Measurements from ENCODE around the gene SLC35A2.

Gene SLC35A2

DNA sequence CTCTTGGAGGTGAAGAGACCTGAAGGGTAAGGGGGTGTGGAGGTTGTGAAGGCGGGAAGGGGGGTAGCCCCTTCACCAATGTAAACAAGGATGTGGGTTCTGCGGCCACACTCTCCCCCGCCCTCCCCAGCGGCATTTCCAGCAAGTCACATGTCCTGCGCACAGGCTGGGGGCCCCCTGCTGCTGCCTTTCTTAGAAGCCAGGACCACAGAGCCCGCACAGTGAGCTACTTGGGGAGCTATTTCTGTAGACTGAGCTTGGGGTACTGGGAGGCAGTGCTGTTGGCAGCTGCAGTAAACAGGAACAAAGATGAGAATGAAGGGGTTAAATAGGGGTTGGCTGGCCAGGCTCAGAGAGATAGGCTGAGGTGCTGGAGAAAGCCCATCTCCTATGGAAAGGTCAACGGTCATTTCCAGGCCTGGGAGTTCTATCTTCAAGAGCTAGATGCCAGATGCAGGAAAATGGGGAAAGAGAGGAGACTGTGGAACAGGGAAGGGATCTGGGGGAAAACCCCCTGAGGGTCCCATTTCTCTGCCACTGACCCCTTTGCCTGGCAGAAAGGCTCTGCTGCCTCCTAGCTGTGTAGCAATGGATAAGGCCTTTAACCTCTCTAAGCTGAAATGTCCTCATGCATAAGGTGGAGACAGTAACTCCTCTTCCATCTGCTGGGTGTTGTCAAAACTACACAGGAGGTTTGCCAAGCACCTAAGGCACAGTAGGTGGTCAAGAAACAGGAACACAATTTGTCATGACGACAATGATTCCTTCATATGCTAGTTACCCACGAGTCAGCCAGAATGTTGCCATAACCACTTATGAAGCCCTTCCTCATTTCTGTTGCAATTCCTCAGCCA is 25.8 kb upstream of the SLC35A2 start:
- peaks cover 94% of the 10 kb centered on the region for H3K4me1 Mint-ChIP-seq
- DNase-seq (peak; percentile 89 to 95), ATAC-seq (peak; percentile 84)
- H3K27ac Mint-ChIP-seq, result peak overlapping the region; percentile 95 to 99
- peak overlapping the region; percentile 82 to 89 for H3K4me3 Mint-ChIP-seq
- no peaks in the 10 kb centered on the region for H3K27me3 Mint-ChIP-seq
- no peaks in the 10 kb centered on the region for H3K9me3 Mint-ChIP-seq

DNA sequence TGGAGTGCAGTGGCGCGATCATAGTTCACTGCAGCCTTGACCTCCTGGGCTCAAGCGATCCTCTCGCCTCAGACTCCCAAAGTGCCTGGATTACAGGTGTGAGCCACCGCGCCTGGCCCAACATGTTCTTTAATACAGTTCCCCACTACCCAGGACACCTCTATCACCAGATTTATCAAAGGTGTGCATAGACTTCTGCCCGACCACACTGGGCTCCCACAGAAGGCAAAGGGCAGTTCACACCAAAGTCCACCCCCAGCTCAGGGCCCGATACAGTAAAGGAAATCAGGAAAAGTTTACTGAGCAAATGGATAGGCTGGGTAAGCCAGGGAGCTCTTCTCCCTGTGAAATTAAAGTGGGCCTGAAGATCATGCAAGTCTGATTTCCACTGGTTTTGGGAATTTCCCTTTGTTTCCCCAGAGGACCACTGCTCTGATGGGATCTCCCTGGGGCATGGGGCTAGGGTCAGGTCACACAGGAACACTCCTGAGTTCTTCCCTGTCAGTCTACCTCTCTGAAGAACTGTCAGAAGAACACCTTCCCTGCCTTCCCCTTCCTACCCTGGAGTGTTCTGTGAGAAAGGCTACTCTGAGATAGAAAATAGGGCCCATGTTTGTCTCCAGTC is 25.1 kb upstream of the SLC35A2 start:
- H3K4me1 Mint-ChIP-seq, result peaks cover 86% of the 10 kb centered on the region
- DNase-seq, result no peak
- H3K27me3 Mint-ChIP-seq, result no peaks in the 10 kb centered on the region
- peak overlapping the region; percentile 82 to 89 for H3K4me3 Mint-ChIP-seq
- no peaks in the 10 kb centered on the region for H3K9me3 Mint-ChIP-seq
- peak overlapping the region; percentile 89 to 99 for H3K27ac Mint-ChIP-seq
- ATAC-seq, result no peak

DNA sequence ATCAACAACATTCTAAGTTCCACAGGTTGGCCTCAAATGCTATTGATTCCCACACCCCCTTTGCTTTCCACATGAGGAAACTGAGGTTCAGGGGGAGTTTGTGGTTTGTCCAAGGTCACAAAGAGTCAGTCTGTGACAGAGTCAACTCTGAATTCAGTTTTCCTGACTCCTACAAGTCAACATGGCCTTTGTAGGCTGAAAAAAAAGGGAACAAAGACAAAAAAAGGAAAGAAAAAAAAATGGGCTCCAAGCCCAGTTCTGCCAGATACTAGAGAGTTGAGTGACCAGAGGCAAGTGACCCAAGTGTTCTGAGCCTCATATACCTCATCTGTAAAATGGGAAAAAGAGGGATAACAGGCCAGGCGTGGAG is 23.8 kb upstream of the SLC35A2 start:
- no peaks in the 10 kb centered on the region for H3K9me3 Mint-ChIP-seq
- ATAC-seq, result no peak
- peaks cover 75% of the 10 kb centered on the region for H3K4me1 Mint-ChIP-seq
- H3K27ac Mint-ChIP-seq, result peak overlapping the region; percentile 95 to 99
- DNase-seq, result no peak
- no peaks in the 10 kb centered on the region for H3K27me3 Mint-ChIP-seq
- H3K4me3 Mint-ChIP-seq, result peak overlapping the region; percentile 70 to 75

DNA sequence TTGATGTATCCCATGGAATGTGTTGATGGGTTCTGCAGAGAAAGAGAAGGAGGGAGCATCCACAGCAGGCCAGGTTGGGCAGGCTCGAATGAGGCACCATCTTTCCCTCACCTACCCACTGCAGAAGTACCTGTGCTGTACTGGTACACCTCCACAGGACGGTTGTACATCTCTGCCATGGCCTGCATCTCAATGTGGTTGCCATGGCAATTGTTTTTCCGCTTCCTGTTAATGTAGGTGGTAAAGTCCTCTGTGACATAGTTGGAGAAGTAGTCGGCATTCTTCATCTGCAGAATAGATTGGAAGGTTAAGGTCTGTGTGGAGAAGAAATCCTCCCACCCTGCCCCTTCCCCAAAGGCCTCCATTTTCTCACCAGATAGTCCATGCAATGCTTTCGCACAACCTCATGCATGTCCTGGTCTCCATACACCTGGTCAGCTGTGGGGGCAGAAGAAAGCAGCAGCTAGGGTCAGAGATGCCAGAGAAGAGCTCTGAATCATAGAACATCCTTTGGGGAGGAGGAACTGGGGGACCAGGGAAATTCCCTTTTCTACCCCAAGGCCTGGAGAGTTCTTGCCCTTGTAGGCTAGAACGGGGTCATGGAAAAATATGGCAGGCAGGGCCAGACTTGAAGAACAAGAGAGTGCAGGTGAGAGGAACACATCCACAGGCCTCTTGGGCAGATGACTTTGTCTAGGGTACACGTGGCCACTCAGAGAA is 23.3 kb upstream of the SLC35A2 start:
- Mint-ChIP-seq H3K27me3 (no peaks in the 10 kb centered on the region), H3K27ac (peak overlapping the region; percentile 95 to 99), H3K9me3 (no peaks in the 10 kb centered on the region), H3K4me1 (peaks cover 70% of the 10 kb centered on the region), H3K4me3 (peak overlapping the region; percentile 70 to 75)
- peak in 1 of 2 donors; percentile 36 for DNase-seq
- no peak for ATAC-seq

DNA sequence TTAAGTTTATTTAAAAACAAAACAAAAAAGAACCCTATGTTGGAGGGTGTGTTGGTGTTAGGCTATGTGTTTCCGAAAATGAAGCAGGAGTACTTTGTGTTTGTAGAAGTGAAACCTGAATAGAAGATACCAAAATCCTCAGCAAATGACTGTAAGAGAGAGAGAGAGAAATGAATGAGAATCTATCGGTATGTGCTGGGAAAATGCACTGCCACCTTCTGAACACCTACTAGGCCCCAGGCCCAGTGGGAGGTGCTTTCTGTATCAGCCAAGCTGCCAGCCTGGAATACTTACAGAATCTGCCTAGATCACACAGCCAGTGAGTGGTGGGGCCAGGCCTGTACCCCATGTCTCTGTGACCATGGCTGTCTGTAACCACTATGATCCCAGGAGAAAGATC is 22.3 kb upstream of the SLC35A2 start:
- no peak for DNase-seq
- H3K4me3 Mint-ChIP-seq, result peak overlapping the region; percentile 44 to 75
- H3K27me3 Mint-ChIP-seq, result no peaks in the 10 kb centered on the region
- H3K4me1 Mint-ChIP-seq, result peaks cover 60% of the 10 kb centered on the region
- peak overlapping the region; percentile 72 to 74 for H3K27ac Mint-ChIP-seq
- ATAC-seq, result no peak
- H3K9me3 Mint-ChIP-seq, result no peaks in the 10 kb centered on the region

DNA sequence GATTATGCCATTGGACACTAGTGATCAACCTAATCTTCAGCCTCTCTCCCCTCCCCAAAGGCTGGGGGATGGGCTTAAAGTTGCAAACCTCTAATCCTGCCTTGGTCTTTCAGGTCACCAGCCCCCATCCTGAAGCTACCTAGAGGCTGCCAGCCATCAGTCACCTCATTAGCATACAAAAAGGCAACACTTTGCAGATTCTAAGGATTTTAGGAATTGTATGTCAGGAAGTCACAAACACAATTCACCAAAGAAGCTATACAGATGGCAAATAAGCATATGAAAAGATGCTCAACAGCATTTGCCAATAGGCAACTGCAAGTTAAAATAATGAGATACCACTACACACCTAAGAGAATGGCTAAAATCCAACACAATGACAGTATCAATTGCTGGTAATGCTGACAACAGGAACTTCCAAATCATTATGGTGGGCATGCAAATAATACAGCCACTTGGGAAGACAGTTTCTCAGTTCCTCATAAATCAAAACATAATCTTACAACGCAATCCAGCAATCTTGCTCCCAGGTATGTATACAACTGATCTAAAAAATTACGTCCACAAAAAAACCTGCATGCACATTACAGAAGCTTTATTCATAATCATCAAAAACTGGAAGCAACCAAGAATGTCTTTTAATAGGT is 16.4 kb upstream of the SLC35A2 start:
- H3K27ac Mint-ChIP-seq, result no peak overlapping the region
- peaks cover 41% of the 10 kb centered on the region for H3K4me1 Mint-ChIP-seq
- DNase-seq, result no peak
- no peaks in the 10 kb centered on the region for H3K27me3 Mint-ChIP-seq
- ATAC-seq, result no peak
- H3K9me3 Mint-ChIP-seq, result no peaks in the 10 kb centered on the region
- no peak overlapping the region for H3K4me3 Mint-ChIP-seq

DNA sequence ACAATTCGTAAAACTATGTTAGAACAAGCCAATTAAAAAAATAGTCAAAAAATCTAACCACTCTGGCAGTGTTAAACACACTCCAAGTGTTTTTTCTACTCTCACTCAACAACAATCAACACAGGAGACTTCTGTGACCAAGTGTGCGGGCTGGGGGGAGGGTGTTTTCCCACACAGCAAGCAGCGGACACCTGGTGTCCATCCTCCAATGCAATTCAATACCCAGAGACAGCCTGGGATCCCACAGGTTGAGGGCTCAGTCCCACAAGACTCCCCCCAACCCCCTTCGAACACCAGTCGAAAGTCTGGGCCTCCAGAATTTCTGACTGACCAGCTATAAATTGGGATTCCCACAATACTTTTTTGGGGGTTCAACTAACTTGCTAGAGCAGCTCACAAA is 15.7 kb upstream of the SLC35A2 start:
- no peak for ATAC-seq
- no peaks in the 10 kb centered on the region for H3K9me3 Mint-ChIP-seq
- H3K4me3 Mint-ChIP-seq, result no peak overlapping the region
- peaks cover 46% of the 10 kb centered on the region for H3K4me1 Mint-ChIP-seq
- H3K27me3 Mint-ChIP-seq, result no peaks in the 10 kb centered on the region
- DNase-seq, result no peak
- H3K27ac Mint-ChIP-seq, result no peak overlapping the region

DNA sequence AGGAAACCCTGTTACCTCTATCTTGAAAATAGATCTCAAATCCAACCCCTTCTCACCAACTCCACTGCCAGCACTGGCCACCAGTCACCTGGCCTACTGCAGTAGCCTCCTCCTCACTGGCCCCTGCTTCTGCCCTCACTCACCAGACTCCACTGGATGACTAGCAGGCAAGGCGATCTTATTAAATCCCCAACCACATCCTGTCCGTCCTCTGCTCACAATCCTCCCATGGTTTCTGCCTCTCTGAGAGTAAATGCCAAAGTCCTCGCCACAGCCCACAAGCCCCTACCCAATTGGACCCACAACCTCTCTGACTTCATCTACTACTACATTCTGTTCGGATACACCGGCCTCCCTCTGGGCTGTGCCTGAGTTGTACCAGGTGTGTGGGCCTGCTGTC is 12.8 kb upstream of the SLC35A2 start:
- Mint-ChIP-seq H3K4me1 (peaks cover 67% of the 10 kb centered on the region), H3K4me3 (peak overlapping the region; percentile 31 to 41), H3K9me3 (no peaks in the 10 kb centered on the region), H3K27ac (peak overlapping the region in 1 of 2 donors; percentile 90), H3K27me3 (no peaks in the 10 kb centered on the region)
- DNase-seq, result peak in 1 of 2 donors; percentile 52
- peak; percentile 41 for ATAC-seq

DNA sequence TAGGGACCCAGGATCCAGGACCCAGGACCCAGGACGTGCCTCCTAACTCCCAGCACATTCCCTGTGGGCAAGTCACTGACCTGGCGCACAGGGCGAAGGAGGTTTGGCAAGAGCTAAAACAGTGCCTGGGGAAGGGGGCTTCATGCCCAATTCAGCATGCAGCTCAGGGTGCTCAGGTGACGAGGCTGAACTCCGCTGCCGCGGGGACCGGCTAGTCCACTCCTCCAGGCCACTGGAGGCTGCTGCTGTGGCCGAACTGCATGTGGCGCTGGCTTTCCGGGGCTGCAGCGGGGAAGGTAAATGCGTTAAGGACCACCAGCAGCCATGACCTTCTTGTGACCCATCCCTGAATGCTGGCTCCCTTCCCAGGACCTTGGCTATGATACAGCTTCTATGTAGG is 12.3 kb upstream of the SLC35A2 start:
- H3K9me3 Mint-ChIP-seq, result no peaks in the 10 kb centered on the region
- H3K4me3 Mint-ChIP-seq, result peak overlapping the region; percentile 31 to 41
- peak overlapping the region in 1 of 2 donors; percentile 90 for H3K27ac Mint-ChIP-seq
- peaks cover 67% of the 10 kb centered on the region for H3K4me1 Mint-ChIP-seq
- no peak for DNase-seq
- no peaks in the 10 kb centered on the region for H3K27me3 Mint-ChIP-seq
- no peak for ATAC-seq

DNA sequence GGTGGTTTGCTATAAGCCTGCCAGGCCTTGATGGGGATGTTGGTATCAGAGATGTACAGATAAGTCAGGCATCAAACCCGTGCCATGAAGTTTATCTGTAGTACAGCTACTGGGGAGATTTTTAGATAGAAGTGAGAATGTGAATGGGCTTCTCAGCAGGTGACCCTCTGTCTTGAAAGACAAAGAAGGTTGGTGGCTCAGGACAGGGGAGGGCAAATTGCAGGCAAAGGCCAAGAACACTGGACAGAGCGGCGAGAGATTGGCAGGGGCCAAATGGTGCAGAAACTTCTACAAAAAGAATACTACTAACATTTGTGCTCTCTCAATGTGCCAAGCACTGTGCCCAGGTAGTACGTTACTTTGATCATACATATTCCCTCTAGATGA is 9.3 kb upstream of the SLC35A2 start:
- Mint-ChIP-seq H3K9me3 (no peaks in the 10 kb centered on the region), H3K4me3 (peak overlapping the region; percentile 91 to 92), H3K4me1 (peaks cover 64% of the 10 kb centered on the region), H3K27me3 (no peaks in the 10 kb centered on the region), H3K27ac (peak overlapping the region; percentile 10 to 67)
- DNase-seq (no peak), ATAC-seq (no peak)

DNA sequence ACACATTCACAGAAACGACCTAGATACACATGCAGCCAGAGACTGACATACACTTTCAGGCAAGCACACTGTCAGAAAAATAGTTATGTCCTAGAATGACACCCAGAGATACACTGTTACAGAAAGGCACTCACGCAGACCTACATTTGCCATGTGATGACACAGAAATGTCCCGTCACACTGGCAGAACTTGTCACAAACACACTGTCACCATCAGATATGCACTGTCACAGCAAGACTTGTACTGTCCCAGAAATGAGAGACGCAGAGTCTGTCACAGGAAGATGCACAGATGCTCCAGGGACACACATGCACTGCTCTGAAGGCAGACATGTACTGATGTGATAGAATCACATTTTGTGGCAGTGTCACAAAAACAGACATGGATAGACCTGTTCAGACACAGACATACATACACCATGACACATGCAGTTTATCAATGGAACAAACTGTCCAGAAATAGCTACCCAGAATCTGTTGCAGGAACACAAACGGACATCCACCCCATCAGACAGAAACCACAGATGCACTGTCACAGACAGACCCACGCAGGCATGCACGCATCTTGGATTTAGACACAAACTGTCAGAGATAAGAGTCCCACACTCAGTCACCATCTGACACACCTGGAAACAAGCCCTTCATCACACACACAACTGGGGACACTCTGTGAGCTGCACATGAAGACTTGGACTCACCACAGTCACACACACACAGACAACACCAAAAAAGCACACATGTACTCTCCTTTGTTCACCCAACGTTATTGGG is 8.7 kb upstream of the SLC35A2 start:
- peak; percentile 22 for ATAC-seq
- DNase-seq, result peak in 1 of 2 donors; percentile 30
- Mint-ChIP-seq H3K27me3 (no peaks in the 10 kb centered on the region), H3K4me3 (peak overlapping the region; percentile 91 to 92), H3K27ac (peak overlapping the region; percentile 98 to 99), H3K9me3 (no peaks in the 10 kb centered on the region), H3K4me1 (peaks cover 62% of the 10 kb centered on the region)

DNA sequence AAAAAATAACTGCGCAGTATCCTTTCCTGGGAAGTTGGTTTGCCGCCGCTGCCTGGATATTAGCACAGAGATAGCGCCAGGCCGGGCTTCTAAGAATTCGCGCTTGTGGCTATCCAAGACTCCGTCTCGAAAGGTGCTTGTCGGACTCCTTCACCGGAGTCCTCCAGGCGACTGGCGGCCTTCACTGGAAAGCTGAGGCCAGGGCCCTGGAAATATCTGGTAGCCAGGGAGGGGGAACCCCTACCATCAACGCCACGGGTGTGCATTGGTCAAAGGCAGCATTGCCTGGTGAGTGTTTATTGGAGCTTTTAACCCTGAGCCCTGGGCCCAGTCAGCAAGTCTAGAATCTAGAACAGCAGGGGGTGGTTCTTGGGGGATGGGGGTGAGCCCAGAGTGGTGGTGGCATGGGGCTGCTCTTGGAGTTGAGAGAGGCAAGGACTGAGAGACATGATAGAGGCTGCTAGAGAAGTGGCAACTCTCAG is 8.0 kb upstream of the SLC35A2 start:
- peak in 1 of 2 donors; percentile 75 for DNase-seq
- H3K27me3 Mint-ChIP-seq, result no peaks in the 10 kb centered on the region
- H3K27ac Mint-ChIP-seq, result peak overlapping the region; percentile 98 to 99
- H3K9me3 Mint-ChIP-seq, result no peaks in the 10 kb centered on the region
- ATAC-seq, result peak; percentile 64
- H3K4me3 Mint-ChIP-seq, result peak overlapping the region; percentile 91 to 92
- H3K4me1 Mint-ChIP-seq, result peaks cover 64% of the 10 kb centered on the region

DNA sequence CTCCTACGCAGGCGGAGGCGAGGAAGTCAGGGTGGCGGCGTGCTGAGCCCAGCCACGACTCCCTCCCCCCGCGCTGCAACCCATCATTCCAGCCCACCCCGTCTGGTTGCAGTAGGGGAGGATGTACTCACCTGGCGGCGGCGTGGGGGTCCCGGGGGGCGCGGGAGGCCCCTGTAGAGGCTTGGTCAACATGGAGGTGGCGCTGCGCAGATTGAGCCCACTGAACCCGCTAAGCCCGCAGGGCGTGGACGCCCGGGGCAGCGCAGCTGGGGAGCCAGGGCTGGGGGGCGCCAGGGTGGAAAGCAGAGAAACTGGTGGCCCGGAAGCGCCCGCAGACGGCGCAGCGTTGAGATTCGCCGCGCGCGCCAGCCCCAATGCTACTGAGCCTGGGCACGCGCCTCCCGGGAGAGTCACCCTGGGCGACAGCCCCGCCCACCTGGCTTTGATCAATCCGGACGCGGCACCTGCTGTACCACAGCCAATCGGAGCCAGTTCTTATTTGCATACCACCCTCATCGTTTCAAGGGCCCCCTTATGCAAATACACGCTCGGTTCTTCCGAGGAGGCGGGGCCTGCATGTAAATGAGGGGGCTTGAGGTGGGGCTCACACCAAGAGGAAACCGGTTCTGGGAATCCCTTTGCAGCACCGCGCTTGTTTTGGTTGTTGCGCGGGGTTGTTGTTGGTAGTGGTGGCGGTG is 7.3 kb upstream of the SLC35A2 start, which contains the start of gene PIM2:
PIM2 (minus strand) TSS at position 382 of the 698 bp plus-strand sequence; CDS start at position 192, 190 bp downstream.
- ATAC-seq (peak; percentile 78), DNase-seq (peak; percentile 88 to 94)
- Mint-ChIP-seq H3K4me1 (peaks cover 64% of the 10 kb centered on the region), H3K27ac (peak within 1 kb of the TSS; percentile 98 to 99), H3K4me3 (peak within 1 kb of the TSS; percentile 91 to 92), H3K9me3 (no peaks in the 10 kb centered on the region), H3K27me3 (no peaks in the 10 kb centered on the region)

DNA sequence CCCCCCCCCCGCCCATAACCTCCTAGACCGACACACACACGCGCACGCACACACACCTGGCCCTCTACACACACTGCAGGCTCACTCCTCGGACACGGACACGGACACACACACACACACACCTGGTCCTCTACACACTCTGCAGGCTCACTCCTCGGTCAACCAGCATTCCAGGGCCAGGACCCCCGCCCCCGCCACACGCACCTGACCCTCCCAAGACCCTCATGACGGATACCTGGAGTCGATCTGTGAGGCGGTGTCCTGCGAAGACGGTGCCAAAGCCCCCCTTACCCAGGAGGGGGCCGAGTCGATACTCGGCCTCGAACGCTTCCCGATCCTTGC is 6.8 kb upstream of the SLC35A2 start:
- ATAC-seq (no peak), DNase-seq (no peak)
- peak overlapping the region; percentile 98 to 99 for H3K27ac Mint-ChIP-seq
- peaks cover 64% of the 10 kb centered on the region for H3K4me1 Mint-ChIP-seq
- H3K9me3 Mint-ChIP-seq, result no peaks in the 10 kb centered on the region
- no peaks in the 10 kb centered on the region for H3K27me3 Mint-ChIP-seq
- peak overlapping the region; percentile 91 to 92 for H3K4me3 Mint-ChIP-seq
